ENCODE measurements around the gene HDAC7.

The HDAC7 gene

GRCh38 chr12:47841501-47841900, 21.8 kb upstream of the HDAC7 start:
- no peak for DNase-seq (ENCODE audit: low read depth, low spot score)
- ChIA-PET CTCF (interaction anchor here (1.6 to 28.0 kb wide), 11 partner anchors 8 to 136 kb away, joined by 4 to 1054 read pairs (median 108); partner anchors contain the start of genes ENDOU, HDAC7, RPAP3 and SLC48A1), POLR2A (no interaction called here)
- H3K4me3 ChIP-seq (ENCODE audit: low read depth, low read length), result no peak overlapping the region
- TF ChIP-seq CTCF (IDR thresholded peaks at IDR 0.05; ENCODE audit: insufficient read depth, low read length, missing control alignments), result no peak

GRCh38 chr12:47840571-47840970, 20.9 kb upstream of the HDAC7 start:
- TF ChIP-seq CTCF (IDR thresholded peaks at IDR 0.05; ENCODE audit: insufficient read depth, low read length, missing control alignments), result no peak
- ChIA-PET CTCF (interaction anchor here (0.7 to 28.0 kb wide), 16 partner anchors 9 to 349 kb away, joined by 3 to 1054 read pairs (median 34); partner anchors contain the start of genes ENDOU, HDAC7, RAPGEF3 and RPAP3), POLR2A (interaction anchor here (0.6 to 1.2 kb wide), 3 partner anchors 12 to 95 kb away, joined by 3 to 4 read pairs (median 3); no protein-coding TSS in a partner anchor)
- no peak overlapping the region for H3K4me3 ChIP-seq (ENCODE audit: low read depth, low read length)
- no peak for DNase-seq (ENCODE audit: low read depth, low spot score)

GRCh38 chr12:47839214-47839876, 19.6 kb upstream of the HDAC7 start:
- no peak for DNase-seq (ENCODE audit: low read depth, low spot score)
- H3K4me3 ChIP-seq (ENCODE audit: low read depth, low read length), result no peak overlapping the region
- CTCF ChIA-PET, result interaction anchor here (0.7 to 28.0 kb wide), 31 partner anchors 10 to 293 kb away, joined by 3 to 1054 read pairs (median 10); partner anchors contain the start of genes ENDOU, HDAC7, RAPGEF3 and RPAP3
- POLR2A ChIA-PET, result interaction anchor here (0.6 to 1.9 kb wide), 3 partner anchors 11 to 59 kb away, joined by 3 to 6 read pairs (median 3); no protein-coding TSS in a partner anchor
- no peak for TF ChIP-seq CTCF (IDR thresholded peaks at IDR 0.05; ENCODE audit: insufficient read depth, low read length, missing control alignments)

GRCh38 chr12:47838286-47838931, 18.7 kb upstream of the HDAC7 start:
- DNase-seq (ENCODE audit: low read depth, low spot score), result no peak
- H3K4me3 ChIP-seq (ENCODE audit: low read depth, low read length), result no peak overlapping the region
- ChIA-PET CTCF (interaction anchor here (0.7 to 28.0 kb wide), 35 partner anchors 11 to 781 kb away, joined by 3 to 1054 read pairs (median 8); partner anchors contain the start of genes ENDOU, HDAC7, RAPGEF3 and RPAP3), POLR2A (interaction anchor here (0.6 to 1.9 kb wide), 2 partner anchors 12 to 58 kb away, joined by 3 to 6 read pairs; no protein-coding TSS in a partner anchor)
- TF ChIP-seq CTCF (IDR thresholded peaks at IDR 0.05; ENCODE audit: insufficient read depth, low read length, missing control alignments), result no peak

- DNase-seq (ENCODE audit: low read depth, low spot score), result no peak
- POLR2A ChIA-PET, result interaction anchor here (0.7 to 1.9 kb wide), 2 partner anchors 17 to 57 kb away, joined by 3 to 6 read pairs; no protein-coding TSS in a partner anchor
Observed at GRCh38 chr12:47837190-47838171, 17.8 kb upstream of the HDAC7 start.

More at GRCh38 chr12:47837190-47838171, 17.8 kb upstream of the HDAC7 start:
- H3K4me3 ChIP-seq (ENCODE audit: low read depth, low read length), result no peak overlapping the region
- peak; percentile 80 for TF ChIP-seq CTCF (IDR thresholded peaks at IDR 0.05; ENCODE audit: insufficient read depth, low read length, missing control alignments)
- CTCF ChIA-PET, result interaction anchor here (1.0 to 28.0 kb wide), 27 partner anchors 10 to 782 kb away, joined by 3 to 1054 read pairs (median 13); partner anchors contain the start of genes ENDOU, HDAC7, RAPGEF3 and RPAP3
